Mammary epithelial cell (primary cell): ENCODE results near the gene DAD1.

Experiments
- EZH2 ChIP-seq: IDR thresholded peaks from 2 replicates; pipeline ENCODE4 v1.6.1; 2012; ENCODE audit warnings: low read length, inconsistent platforms, borderline replicate concordance
- TF ChIP-seq, protein P1 (sequence below), 2 donors: IDR thresholded peaks in 1 of 2; conservative IDR thresholded peaks in 1 of 2; 2 replicates each; pipeline ENCODE4 v1.5.1; 2011 to 2012; ENCODE audit warnings: inconsistent platforms in 2 of 2, low read length in 2 of 2, mild to moderate bottlenecking in 2 of 2, control low read depth in 1 of 2, low read depth in 1 of 2; ENCODE audit not compliant: insufficient read depth in 1 of 2; ENCODE audit errors: extremely low read depth in 1 of 2

GRCh38 chr14:22607291-22607690 is 18.3 kb upstream of the DAD1 start:
- TF ChIP-seq, protein P1, sequence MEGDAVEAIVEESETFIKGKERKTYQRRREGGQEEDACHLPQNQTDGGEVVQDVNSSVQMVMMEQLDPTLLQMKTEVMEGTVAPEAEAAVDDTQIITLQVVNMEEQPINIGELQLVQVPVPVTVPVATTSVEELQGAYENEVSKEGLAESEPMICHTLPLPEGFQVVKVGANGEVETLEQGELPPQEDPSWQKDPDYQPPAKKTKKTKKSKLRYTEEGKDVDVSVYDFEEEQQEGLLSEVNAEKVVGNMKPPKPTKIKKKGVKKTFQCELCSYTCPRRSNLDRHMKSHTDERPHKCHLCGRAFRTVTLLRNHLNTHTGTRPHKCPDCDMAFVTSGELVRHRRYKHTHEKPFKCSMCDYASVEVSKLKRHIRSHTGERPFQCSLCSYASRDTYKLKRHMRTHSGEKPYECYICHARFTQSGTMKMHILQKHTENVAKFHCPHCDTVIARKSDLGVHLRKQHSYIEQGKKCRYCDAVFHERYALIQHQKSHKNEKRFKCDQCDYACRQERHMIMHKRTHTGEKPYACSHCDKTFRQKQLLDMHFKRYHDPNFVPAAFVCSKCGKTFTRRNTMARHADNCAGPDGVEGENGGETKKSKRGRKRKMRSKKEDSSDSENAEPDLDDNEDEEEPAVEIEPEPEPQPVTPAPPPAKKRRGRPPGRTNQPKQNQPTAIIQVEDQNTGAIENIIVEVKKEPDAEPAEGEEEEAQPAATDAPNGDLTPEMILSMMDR (conservative IDR thresholded peaks at IDR 0.05 in 1 of 2, IDR thresholded peaks at IDR 0.05 in 1 of 2; ENCODE audit: extremely low read depth in 1 of 2, insufficient read depth in 1 of 2, low read depth in 1 of 2, low read length in 2 of 2): no peak
- no peak for TF ChIP-seq EZH2
